NOMO-1 treated with DMSO at 0.1 percent for 48 hours (cell line): ENCODE data around the gene EDN2.

Source experiments
- DNase-seq: peaks from one replicate; lab custom pipeline; 2025; ENCODE audit not compliant: unreplicated experiment; lab: John Stamatoyannopoulos, UW

EDN2 gene

DNA sequence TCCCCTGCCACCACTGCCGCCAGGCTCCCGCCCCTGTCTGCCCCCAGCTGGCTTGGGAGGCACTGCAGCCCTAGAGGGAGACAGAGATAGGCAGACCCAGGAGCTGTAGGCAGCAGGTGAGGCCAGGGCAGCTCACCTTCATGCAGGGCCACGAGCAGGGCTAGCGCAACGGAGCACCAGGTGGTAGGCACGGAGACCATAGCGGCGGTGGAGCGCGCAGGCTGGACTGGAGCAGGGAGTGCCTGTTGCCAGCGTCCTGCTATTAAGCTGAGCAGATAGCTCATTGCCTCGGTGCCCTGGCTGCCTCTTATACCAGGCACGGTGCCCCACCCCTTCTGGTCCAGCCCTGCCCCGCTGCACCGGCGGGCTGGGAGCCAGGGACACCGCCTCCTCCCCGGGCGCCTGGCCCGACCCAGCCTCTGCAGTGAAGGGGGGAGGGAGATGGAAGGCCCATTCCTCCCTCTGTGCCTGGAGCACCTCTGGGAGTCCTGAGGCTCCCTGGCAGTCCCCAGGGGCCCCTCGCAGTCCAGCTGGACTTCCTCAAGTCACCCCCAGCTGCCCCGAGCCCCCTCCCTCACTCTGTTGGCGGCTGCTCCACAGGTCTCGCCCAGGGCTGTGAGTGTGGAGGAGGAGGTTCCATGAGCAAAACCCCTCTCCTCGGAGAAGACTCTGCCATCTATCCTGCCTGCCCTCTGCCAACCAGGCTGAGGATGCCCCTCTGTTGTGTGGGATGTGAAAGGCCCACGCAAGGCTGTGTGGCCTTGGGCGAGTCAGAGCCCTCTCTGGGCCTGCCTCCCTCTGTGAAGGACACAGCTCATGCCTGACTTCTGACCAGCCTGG is at the start of gene EDN2:
EDN2 (minus strand) TSS at position 282 of the 840 bp plus-strand sequence; CDS start at position 200, 82 bp downstream.
- no peak for DNase-seq

DNA sequence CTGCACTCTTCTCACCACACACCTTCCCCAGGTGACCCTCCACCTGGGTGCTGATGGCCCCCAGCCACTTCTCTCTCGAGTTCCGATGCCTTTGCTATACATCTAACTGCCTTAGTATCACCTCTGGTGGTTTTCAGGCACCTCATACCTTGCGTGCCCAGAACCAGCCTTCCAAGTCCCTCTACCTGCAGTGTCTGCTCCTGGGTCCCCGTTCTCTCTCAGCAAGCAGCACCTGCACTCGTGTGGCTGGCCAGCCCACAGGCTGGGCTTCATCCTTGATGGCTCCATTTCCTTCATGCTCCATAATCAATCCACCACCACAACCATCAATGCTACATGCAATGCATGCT is 49.2 kb upstream of the EDN2 start:
- DNase-seq, result no peak

DNA sequence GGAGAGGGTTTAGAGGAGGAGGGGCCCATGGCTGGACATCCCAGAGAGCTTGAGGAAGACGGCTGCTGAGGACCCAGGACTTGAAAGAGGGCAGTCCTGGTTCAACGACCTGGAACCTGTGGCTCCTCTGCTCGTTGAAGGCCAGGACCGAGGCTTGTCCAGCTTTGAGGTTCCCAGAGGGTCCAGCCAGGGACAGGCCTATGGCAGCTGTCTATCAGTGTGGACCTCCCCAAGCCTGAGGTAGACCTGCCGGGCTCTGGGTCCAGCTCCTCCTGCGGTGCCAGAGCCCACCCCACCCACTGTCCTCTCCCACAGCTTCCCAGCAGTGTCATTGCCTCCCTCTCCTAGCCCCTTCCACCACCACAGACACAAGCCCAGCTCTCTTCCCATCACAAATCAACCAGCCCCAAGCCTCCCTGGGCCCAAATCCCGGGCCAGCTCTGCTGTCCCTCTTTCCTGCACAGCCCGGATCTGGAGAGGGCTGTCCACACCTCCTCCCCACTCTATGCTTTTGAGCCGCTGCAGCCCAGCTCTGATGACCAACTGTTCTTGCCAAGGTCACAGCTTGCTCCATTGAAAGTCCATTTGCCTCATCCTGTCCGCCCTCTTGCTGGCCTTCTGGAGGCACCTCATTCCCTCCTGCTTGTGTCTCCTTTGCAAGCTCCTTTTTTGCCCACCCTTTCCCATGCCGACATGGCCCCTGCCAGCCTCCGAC is 48.7 kb upstream of the EDN2 start:
- DNase-seq, result no peak

DNA sequence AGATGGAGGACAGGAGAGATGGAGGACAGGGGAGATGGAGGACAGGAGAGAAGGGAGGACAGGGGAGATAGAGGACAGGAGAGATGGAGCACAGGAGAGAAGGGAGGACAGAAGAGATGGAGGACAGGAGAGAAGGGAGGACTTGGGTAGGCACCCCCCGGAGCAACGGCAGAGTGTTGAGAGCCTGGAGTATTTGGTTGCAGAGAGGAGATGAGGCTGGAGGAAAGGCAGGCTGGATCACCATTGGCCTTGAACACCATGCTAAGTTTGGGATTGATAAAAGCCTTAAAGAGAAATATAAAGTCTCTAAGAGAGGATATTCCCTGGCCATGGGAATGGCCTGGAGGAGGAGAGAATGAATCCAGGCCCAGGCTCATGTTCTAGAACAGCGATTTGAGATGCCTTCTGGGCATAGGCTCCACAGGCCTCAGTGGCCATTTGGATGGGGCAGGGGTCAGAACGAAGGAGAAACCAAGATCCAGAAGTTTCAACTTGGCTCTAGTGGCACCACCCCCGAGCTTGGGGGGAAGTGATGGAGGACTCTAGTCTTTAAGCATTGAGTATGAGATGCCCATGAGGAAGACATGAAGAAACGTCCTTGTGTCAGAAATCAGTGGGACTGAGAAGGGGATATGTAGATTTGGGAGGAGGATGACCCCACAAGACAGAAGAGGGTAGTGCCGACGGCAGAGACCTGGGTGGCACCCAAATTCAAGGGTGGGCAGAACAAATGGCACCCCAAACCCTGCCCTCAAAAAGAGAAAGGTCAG is 47.9 kb upstream of the EDN2 start:
- no peak for DNase-seq

DNA sequence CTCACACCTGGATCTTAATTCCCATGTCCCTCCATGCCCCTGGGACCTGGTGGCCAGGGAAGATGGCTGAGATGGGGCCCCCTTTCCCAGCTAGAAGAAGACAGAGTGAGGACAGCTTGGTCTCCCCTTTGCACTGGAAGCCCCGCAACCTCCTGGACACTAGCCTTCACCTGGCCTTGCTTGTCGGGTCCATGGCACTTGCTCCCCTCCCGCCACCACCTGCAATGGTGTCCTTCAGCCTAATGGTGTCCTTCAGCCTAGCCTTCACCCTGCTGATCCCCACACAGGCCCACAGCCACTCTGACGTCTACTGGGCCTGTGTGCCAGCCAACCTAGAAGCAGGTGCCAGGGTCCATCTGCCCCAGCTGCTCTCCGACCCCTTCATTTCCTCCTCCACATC is 45.9 kb upstream of the EDN2 start:
- DNase-seq, result no peak

DNA sequence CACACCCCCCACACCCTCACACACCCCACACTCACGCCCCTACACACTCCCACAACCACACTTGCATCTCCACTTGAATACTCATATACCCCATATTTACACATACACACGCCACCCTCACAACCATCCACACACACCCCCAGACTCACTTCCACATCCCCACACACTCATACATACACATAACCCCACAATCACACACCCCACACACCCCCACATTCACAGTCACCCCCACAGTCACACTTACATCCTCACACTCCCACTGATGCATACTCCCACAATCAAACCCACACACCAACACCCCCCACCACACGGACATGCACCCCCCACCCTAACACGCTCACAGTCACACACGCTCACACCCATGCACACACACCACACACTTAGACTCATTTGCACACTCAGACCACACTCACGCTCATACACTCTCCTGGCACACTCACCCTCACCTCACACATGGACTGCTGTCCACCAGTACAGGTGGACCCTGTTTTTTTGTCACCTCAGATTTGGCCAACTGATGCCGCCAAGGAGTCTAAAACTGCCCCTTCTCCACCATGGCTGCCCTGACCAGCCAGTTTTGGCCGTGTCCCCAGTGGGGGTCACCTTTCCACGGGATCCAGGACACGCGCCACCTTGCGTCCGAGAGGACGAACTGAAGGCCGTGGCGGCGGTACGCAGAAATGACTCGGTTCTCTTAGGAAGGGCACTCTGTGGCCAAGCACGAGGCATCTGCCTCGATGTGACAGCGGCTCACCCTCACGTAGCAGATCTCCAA is 45.3 kb upstream of the EDN2 start:
- DNase-seq, result no peak

DNA sequence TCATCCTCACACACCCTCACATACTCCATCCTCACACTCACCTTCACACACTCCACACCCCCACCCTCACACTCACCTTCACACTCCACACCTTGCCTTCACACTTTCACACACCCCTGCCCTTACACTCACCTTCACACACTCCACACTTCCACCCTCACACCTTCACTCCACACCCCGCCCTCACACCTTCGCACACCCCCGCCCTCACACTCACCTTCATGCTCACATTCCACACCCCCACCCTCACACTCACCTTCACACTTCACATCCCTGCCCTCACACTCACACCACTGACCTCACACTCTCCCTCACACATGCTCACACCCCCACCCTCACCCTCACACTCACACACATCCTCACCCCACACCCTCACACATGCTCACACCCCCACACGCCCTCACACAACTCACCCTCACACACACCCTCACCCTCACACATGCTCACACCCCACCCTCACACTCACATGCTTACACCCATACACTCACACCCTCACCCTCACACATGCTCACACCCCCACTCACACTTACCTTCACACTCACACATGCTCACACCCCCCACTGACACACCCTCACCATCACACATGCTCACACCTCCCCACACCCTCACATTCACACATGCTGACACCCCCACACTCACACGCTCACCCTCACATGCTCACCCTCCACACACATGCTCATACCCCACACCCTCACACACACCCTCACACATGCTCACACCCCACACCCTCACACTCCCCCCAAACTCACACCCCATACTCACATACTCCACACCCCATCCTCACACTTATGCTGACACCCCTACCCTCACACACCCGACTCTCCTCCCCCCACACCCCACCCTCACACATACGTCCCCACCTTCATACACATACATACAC is 44.5 kb upstream of the EDN2 start:
- DNase-seq, result no peak

DNA sequence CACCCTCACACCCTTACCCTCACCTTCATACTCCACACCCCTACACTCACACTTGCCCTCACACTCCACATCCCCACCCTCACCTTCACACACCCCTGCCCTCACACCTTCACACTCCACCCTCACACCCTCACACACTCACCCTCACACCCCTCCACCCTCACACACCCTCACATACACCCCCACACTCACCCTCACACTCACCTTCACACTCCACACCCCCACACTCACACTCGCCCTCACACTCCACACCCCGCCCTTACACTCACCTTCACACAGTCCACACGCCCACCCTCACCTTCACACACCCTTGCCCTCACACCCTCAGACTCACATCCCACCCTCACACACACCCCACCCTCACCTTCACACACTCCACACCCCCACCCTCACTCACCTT is 43.6 kb upstream of the EDN2 start:
- no peak for DNase-seq

DNA sequence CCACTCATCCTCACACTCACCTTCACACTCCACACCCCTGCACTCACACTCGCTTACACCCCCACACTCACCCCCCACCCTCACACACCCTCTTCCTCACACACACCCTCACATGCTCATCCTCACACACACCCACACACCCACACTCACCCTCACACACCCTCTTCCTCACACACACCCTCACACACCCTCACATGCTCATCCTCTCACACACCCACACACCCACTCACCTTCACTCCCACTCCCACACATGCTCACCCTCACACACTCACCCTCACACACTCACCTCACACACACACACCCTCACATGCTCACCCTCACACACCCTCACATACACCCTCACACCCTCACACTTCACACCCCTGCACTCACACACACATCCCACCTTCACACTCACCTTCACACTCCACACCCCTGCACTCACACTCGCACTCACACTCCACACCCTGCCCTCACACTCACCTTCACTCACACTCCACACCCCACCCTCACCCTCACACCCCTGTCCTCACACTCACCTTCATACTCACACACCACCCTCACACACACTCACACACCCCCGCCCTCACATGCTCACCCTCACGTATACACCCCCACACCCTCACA is 42.6 kb upstream of the EDN2 start:
- no peak for DNase-seq

DNA sequence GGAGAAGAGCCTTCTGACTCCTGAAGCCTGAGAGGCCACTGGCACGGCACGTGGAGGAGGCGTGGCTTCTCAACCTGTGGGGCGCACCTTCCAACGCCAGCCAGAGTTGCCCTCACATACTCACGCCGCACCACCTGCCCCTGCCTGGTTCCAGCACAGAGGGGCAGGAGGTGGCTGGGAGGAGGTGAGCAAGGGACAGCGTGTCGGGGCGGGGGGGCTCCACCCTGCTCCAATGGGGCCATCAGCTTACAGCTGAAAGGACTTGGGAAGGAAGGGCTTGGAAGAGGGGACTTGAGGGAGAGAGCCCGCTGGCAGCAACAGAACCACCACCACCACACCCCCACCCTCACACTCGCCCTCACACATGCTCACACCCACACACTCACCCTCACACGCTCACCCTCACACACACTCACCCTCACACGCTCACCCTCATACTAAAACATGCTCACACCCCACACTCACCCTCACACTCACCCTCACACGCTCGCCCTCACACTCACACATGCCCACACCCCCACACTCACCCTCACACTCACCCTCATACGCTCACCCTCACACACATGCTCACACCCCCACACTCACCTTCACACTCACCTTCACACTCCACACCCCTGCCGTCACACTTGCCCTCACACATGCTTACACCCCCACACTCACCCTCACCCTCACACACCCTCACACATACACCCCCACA is 41.6 kb upstream of the EDN2 start:
- no peak for DNase-seq

DNA sequence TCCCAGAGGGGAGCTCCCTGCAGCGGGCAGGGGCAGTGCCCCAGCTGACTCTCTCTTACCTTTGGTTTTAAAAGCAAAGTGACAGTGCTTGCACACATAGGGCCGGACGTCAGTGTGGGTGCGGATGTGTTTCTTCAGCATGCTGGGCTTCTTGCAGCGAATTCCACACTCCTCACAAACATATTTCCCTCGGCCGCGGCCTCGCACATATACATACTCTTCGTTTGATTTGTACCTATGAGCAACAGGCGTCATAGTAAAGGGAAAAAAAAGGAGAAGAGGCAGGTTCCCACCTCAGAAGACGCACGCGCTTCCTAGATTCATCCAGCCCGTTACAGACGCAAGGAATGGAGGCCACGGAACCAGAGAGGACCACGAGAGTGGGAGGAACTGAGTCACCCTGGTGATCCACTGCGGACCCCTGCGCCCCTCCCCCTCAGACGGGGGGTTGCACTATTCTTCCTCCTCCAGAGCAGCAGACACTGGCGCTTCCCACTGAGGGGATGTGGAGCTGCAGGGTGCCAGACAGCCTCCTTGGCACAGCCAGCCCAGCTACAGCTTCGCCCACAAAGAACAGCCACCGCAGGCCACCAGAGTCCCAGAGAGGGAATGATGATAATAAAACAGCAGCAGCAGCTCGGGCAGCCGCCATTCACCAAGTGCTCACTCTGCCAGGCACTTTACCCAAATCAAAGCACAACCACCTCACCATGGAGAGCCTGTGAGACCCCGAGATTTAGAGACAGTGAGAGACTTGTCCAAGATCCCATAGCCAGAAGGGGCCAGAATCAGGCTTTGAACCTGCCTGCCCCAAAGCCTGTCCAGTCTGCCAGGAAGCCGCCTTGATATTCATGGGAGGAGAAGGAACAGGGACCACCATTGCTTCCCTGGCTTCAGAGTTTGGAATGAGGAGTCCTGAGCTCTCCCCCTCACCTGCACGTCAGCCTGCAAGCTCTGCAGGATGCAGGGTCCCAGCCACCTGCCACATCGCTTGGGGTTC is 40.5 kb upstream of the EDN2 start:
- no peak for DNase-seq

DNA sequence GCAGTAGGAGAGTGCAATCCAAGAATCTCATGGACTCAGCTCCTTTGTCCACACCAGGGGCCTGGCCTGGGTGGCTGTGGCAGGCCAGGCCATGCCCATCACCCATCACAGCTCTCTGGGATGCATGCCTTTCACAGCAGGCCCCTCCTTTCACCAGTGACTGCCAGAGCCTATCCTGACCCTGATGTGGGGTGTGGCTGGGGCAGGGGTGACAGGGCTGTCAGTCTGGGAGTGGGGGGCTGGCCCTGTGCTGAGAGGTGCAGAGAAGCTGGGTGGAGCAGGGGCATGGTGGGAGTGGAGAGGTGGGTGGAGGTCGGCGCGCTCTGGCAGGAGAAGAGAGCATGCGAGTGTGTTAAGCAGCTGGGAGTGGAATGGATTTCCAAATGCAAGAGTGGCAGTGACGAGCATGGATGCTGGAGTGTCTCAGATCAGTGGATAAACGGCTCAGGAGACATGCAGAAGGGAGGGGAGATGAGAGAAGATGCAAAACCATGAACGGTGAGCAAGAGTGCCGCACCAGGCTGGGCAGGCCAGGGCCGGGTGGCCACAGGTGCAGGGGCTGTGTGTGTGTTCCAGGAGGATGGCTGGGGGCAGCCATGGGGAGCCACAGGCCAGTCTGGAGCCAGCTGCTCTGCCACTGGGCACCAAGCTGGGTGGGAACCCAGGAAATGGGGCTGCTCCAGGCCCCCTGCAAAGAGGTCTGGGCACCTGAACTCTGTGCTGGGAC is 39.6 kb upstream of the EDN2 start:
- DNase-seq, result no peak

DNA sequence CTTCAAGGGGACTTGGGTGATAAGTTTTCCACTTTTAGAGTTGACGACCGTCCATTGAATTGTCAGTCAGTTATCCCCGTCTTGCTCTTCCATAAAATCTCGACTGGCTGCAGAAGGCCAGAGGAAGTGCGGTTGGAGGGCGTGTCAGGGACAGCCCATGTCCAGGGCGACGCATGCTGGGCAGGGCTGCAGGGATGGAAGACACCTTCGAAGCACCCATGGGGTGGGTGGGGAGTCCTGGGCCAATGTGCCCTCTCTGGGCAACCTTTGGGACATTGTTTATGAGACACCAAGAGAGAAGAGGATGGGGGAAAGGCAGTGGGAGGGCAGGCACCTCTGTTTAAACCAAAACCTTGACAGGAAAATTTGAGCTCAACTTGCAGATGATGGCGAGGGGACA is 38.6 kb upstream of the EDN2 start:
- no peak for DNase-seq

DNA sequence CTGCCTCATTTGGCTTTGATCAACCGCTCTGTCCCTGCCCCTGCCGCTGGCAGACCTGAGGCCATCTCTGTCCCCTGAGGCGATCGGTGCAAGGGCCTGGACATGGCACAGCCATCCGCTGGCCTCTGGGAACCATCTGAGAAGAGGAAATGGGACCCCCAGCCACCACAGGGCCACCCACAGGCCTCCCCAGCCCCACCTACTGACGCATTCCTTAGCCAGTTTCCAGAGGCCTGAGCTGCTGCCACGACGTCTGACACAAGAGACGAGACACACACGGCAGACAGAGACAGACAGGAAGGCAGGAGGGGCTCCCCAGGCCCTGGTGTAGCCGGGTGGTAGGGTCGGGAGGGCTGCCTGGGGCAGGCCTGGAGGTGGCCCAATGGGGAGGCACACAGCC is 37.3 kb upstream of the EDN2 start:
- DNase-seq, result no peak

DNA sequence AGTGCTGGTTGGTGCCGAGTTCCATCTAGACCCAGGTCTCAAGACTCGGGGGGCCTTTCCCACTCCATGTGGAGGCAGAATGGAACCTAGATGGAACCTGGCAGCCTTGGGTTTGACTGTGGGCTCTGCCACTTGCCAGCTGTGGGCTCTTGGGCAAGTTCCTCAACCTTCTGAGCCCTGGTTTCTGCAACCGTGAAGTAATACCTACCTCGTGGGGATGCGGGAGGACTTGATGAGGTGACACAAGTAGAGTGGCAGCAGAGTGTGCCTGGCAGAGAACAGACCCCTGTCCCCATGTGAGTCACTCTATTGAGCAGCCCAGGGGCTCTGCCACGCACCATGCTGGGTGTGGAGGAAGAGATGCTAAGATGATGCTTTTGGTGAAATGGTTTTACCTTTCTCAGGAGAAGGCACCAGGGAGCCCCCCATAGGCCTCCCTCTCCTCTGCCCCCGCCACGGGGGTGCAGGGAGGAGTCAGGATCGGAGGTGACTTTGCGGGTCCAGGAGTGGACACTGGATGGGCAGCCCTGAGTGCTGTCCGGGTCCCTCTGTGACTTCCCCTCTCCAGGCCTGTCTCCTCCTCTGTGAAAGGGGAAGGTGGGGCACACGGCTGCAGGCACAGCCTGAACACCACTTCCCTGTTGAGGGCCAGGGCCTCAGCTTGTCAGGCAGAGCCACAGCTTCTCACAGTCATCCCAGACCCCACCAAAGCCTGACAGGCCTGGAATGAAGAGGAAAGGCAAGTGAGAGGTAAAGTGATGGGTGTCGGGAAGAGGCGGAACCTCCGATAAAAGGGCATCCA is 36.7 kb upstream of the EDN2 start:
- peak; percentile 23 for DNase-seq

DNA sequence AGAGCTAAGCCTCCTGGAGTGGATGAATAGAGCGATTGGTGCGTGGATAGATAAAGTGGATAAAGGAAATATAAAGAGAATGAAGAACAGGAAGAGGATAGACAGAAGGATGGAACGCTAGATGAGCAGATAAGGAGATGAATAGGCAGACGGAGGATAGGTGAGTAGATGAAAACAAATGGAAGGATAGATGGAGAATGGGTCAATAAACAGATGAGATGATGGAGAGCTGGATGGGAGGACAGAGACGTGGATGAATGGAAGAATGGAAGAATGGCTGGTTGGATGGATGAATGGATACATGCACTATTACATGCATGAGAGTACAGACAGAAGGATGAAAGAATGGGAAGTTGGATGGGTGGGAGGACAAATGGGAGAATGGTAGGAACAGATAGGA is 35.2 kb upstream of the EDN2 start:
- no peak for DNase-seq
